GM18511 (cell line): Measurements from ENCODE around the gene FGD3.
"Not testable (repeated sequence)": the region's sequence is repeated elsewhere in the genome, so short reads cannot be mapped to it uniquely, and the experiment has no call there.

Experiments used
- ATAC-seq: cut with Tn5 transposase; IDR thresholded peaks from one replicate; pipeline ENCODE4 v1.9.1; 2021; ENCODE audit warnings: mild to moderate bottlenecking, moderate library complexity; ENCODE audit not compliant: unreplicated experiment

FGD3 gene

DNA sequence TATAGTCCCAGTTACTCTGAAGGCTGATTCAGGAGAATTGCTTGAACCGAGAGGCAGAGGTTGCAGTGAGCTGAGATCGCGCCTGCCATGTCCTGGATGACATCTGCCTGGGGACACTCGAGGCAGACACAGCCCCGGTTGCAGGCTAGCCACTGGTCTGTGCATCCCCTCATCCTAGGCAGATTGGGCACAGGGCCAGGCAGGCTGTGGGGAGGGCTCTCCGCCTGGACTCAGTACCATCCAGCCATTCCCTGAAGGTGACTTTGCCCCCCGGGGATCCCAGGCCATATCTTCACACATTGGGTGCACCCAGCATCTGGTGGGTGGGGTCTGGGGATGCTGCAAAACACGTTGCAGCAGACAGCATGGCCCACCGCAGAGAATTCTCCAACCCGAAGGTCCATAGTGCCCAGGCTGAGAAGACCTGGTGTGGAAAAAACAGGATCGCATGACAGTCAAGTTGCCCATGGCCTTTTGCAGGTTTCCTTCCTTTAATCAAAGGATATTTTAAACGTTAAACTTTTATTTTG is 60.3 kb downstream of the FGD3 start:
- ATAC-seq = no peak

DNA sequence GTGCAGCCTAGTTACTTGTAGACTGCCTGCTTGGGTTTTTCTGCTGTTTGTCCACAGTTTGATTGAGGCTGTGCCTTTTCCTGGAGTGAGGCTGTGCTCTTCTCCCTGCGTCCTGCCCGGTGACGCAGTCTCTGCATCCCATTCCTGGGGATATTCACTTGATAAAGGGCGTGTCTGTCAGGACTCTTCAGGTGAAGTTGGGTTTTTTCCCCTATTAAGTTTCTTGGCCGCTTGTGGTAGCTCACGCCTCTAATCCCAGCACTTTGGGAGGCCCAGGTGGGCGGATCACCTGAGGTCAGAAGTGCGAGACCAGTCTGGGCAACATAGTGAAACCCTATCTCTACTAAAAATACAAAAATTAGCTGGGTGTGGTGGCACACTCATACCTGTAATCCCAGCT is 61.1 kb downstream of the FGD3 start:
- ATAC-seq = no peak

DNA sequence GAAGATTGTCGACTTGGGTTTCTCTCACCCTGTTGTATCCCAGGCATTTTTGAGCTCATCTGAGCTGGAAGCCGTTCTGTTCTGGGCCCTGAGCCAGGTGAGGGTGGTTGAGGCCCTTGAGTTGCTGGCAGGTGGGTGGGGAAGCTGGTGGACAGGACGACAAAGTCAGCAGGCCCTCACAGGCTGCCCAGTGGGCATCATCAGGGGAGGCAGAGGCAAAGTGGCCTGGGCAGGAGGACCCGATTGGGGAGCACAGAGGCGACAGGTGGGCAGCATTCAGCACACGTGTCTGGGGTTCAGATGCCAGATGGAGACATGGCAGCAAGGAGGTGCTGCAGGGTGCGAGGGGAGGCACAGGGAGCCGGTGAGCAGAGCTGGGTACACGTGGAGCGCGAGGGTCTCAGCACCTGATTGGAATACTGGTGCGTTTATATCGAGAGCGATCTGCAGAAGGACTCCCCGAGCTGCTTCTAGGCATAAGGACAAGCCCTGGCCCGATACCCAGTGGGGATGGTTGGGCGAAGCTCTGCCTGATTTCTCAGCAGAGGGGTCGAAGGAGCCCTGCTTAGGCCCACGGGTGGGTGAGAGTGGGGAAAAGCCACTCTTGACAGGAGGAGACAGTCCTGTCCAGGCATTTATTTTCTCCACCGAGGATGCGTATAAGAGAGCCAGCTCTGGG is 62.2 kb downstream of the FGD3 start:
- ATAC-seq = no peak

DNA sequence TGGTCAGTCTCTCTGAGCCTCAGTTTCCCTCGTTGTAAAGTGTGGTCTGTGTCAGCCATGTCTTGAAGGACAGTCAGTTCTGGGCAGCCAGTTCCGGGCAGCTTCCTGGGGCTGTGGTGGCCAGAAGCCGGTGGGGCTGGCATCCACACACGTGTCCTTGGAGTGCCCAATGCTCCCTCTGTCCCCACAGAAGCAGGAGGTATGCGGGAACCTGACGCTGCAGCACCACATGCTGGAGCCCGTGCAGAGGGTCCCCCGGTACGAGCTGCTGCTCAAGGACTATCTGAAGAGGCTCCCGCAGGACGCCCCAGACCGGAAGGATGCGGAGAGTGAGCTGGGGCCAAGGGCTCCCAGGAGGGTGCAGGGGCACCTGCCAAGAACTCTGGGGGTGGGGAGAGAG is 62.7 kb downstream of the FGD3 start:
- no peak for ATAC-seq

DNA sequence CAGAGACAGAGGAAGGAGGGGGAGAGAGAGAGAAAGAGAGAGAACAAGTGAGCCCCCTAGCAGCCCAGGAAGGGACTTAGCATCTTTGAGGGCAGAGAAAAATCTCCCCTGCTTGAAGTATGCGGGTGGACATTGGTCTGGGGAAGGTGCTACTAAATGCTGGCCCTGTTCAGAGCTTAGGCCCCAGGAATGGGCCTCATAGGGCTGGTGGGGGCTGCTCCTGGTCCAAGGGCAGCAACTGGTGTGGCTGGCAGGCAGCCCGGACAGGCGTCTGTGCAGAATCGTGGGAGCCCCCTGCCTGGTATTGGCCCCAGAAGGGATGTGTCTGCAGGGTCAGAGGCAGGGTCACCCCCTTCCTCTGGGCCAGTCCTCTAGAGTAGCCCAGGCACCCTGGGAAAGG is 63.4 kb downstream of the FGD3 start:
- no peak for ATAC-seq

DNA sequence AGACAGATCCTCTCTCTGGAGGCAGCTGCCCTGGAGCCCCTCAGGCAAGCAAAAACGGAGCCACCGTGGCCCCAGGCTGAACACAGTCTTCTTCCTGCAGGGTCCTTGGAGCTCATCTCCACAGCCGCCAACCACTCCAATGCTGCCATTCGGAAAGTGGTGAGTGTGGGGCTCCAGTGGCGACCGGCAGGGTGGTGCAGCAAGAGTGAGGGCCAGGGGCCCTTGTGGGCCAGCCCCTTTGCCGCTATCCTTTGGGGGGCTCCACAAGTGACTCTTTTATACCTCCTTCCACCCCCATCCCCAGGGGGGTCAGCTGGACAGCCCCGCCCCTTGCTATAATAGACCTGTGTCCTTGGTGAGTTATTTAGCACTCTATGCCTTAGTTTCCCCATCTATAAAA is 63.8 kb downstream of the FGD3 start:
- no peak for ATAC-seq

DNA sequence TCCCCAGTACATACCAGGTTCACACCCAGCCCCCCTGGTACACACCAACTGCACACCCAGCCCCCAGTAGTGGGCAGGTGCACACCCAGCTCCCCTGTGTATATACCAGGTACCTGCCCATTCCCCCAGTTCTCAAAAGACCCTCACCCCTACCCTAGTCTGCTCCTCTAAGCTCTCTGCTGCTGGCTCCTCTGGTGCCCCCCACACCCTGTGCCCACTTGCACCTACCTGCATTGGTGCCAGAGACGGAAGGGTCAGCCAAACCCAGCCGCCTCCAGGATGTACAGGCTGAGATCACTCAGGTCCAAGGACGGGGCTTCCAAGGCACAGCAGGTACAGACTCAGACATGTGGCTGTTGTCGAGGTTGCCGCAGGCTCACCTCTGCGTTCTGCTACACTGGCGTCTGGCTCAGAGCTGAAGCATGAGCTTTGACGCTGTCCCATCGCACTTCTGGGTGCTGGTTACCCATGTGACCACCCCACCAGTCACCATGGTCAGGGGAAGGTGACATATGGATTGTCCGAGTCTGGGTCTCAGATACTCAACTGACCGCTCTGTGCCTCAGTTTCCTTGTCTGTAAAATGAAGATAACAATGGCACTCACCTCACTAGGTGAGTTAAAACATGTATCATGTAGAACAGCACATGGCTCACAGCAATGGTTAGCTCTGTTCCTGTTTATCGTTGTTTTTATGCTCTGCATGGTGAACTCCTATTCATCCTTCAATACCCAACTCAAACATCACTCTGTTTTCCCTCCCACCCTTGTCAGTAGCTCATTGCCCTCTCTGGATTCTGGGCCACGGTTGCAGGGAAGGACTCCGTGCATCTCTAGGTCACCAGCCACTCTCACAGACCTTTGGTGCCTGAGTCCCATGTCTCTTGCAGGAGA is 65.9 kb downstream of the FGD3 start:
- no peak for ATAC-seq

DNA sequence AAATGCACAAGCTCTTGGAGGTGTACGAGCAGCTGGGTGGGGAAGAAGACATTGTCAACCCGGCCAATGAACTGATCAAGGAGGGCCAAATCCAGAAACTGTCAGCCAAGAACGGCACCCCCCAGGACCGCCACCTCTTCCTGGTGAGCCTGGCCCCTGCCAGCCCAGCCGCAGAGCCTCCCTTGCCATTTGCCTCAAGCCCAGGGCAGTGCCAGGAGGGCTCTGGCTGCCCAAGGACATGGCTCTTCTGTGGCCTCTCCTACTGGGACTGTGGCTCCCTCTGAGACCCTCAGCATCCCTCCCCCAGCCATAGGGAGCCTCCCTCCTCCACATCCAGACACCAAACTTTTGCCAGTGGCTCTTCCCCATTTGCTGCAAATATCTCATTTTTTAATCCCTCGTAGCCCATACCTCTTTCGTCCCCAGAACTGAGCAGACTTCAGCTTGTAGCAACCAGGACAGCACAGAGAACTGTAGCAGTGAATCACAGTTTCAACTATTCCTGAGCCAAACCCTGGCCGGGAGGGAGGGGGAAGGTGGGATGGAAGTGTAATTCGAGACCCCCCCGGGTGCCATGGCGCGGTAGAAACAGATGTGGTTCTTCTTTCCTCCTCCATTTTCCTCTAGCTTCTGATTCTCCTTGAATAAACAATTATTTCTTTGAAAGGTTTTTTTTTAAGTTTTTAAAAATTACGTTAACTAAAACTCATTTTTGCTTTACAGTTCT is 66.7 kb downstream of the FGD3 start:
- no peak for ATAC-seq

DNA sequence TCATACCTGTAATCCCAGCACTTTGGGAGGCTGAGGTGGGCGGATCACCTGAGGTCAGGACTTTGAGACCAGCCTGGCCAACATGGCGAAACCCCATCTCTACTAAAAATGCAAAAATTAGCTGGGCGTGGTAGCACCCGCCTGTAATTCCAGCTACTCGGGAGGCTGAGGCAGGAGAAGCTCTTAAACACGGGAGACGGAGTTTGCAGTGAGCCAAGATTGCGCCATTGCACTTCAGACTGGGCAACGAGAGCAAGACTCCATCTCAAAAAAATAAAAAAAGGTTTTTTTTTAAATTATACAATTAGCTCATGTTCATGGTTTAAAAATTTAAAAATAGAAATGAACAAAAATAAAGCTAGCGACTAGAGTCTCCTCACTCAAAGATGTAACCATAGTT is 67.9 kb downstream of the FGD3 start:
- ATAC-seq = not testable (repeated sequence)

DNA sequence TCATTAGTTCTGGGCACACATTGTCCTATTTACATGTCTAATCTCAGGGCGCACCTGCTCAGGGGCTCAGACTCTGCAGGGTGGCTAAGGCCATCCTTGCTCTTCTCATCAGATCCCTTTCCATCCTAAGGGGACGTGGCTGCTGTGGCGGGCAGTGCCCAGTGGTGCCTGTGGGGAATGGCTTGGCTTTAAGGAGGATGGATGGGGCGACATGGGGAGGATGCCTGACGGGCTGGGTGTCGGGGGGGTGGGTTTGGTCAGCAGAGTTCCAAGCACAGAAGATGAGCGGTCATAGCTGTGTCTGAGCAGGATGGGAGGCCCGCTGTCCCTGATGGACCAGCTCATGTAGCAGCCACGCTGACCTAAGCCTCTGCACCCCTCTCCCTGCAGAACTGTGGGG is 70.3 kb downstream of the FGD3 start:
- no peak for ATAC-seq

DNA sequence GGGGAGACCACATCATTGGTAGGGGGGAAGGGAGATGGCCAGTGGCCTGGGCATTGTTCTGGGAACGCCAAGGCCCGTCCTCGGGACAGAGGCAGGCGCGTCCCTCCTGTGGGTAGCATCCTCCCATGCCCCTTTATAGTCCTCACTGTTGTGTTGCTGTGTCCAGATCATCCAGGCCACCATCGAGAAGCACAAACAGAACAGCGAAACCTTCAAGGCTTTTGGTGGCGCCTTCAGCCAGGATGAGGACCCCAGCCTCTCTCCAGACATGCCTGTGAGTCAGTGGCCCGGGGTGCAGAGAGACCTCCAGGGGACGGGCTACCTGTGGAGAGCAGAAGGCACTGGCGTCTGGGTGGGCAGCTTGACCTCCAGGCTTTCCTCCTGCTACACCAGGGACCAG is 72.8 kb downstream of the FGD3 start:
- ATAC-seq = no peak

DNA sequence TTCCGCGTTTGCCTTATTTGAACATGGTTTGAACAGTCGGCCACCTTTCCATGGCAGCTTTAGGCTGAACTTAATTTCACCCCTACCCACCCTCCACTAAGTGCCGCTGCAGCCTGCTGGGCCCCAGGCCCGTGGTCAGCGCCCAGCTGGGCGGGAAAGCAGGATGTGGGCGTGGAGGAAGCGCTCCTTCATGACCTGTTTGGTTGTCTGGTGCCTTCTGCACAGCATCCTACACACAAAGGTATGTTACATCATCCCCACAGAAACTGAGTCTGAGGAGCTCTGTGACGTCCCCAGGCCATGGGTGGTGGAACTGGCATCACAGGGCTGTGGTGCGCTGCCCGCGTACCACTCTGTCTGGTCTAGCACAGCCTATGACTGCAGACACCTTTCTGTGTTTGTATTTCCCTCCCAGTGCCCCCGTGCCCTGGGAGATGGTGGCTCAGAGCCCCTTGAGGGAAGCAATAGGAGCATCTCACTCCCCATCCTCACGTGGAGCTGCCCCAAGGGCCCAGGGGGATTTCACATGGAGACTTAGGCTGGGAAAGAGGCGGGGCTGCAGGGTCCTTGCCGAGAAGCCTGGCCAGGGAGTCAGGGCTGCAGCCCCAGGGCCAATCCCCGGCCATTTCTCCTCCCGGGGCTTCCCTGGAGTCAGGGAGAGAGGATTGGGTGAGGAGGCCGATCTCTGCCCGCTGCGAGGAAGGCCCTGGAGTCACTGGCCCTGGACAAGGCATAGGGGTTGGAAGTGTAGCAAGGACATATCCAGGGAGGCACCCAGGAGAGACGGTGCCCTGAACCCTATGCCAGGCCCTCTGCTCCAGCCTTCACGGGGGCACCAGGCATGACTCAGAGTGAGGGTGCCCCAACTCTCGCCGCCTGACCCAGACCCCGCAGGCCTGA is 73.7 kb downstream of the FGD3 start:
- no peak for ATAC-seq

DNA sequence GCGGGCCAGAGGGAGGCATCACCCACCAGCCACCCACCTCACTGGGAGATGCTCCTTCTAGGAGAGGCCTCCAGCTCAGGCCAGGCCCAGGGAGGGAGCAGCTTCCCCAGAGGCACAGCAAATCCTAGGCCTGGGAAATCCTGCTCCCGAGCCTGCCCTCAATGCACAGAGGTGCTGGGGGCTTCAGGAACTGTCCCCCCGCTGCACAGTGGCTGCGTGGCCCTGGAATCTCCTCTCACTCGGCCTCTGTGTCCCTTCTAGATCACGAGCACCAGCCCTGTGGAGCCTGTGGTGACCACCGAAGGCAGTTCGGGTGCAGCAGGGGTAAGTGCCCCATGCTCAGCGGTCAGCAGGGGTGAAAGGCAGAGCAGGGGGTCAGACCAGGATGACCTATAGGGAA is 74.7 kb downstream of the FGD3 start:
- ATAC-seq = no peak

DNA sequence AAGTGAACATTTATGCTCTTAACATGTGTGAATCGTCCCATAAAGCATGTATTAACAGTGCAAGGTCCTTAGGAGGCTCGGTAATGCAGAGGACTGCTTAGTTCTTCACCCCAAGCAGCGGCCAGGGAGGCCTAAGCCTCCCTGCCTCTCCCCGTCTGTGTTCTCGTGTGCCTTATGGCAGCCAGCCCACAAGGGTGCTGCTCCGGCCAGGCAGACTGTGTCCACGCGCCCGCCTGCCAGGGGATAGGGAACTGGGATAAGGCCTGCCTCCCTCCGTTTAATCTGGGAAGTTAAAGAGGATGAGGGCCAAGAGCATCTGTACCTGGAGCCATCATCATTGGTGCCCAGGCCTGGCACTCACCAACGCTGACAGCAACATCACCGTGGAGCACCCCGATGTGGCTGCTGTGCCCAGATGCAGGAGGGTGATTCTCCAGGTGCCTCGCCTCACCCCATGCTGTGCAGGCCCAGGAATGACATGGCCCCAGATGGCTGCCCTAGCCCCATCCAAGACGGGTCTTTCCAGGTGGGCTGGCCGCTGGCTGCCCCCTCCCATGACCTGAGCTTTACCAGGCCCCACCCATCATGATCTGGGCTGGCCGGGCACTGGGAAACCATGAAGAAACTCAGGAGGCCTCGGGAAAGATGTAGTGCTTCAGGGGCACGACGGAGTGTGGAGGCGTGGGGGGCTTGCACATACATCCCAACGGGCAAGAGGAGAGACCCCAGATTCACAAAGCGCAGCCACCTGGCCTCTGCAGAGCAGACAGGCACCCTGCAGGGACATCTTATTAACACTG is 75.6 kb downstream of the FGD3 start:
- no peak for ATAC-seq

DNA sequence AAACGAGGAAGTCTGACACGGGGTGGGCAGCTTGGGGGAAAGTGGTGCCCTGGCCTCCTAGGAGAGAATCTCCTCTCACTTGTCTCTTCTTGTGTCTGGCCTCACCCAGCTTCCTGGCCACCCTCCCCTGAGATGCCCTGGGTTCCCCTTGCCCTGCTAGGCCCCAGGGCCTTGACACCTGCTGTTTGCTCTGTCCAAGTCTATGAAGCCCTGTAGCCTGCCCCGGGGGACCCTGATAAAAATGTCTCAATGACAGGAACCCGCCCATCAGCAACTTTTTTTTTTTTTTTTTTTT is 76.1 kb downstream of the FGD3 start:
- ATAC-seq = no peak

DNA sequence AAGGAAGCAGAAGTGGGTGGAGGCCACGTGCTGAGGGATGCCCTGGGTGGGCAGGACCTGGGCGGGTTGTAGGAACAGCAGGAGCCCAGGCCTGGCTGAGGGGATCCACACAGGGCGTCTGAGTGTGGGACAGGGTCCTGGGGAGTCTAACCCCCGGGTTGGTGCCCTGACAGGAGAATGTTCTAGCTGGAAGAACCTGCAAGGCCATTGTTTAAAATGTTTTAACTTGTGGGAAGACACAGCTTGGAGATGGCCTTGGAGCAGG is 77.3 kb downstream of the FGD3 start:
- no peak for ATAC-seq

DNA sequence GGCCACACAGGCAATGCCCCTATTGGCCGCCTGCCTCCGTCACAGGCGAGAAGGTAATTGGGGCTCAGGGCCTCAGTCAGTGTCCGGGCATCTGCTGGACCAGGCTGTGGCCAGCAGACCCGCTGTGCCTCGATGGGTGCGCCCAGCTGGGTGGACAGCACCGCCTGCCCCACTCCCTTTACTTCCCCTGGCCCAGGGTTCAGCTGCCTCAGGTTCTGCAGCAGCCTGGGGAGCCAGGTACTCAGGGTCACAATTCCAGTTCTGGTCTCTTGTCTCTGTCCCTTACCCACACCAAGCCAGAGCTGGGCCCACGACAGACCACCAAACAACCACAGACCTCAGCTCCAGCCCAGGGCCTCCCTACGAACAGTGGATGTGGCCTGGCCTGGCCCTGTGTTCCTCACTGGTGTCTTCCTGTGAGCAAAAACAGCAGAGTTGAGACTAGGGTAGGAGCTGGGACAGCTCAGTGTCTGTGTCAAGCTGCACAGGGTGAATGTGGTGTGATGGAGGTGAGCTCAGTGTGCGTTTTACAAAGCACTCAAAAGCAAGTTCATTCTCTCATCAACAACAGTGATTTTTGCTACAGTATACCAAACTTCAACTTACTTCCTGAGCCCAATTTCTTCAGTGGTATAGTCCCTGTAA is 77.8 kb downstream of the FGD3 start:
- no peak for ATAC-seq

DNA sequence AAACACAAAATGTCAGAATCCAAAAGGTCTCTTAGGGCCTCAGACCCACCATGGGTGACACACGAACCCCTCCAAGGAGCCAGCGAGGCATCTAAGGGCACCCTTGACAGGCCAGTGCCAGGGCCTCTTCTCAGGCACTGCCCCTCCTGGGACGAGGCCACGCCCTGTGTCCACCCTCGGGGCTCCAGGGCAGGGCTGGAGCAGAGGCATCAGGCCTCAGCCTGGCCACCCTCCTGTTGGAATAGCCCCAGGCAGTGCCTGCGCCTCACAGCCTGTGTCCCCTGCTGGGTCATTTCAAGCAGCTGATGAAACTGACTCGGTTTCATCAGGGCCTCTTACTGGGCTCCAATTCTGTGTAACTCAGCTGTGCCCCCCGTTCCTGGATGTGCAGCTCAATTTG is 78.4 kb downstream of the FGD3 start:
- ATAC-seq = no peak

DNA sequence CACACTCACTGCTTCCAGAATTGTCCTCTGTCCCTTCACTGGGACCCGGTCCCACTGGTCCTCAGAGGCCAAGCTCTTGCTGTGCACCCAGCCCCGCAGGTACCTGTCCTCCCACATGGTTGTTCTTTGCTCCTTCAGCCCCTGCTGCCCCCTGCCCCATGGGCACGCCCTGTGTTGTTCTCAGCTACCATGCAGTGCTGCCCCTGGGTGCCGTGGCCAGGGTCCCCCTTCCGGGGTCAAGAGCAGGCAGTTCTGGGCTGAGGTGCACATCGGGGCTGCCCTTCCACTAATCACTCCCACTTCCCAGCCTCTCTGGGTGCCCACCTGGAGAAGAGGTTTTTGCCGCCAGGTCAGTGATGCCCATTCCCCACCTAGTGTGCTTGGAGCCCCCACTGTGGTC is 79.3 kb downstream of the FGD3 start:
- no peak for ATAC-seq

DNA sequence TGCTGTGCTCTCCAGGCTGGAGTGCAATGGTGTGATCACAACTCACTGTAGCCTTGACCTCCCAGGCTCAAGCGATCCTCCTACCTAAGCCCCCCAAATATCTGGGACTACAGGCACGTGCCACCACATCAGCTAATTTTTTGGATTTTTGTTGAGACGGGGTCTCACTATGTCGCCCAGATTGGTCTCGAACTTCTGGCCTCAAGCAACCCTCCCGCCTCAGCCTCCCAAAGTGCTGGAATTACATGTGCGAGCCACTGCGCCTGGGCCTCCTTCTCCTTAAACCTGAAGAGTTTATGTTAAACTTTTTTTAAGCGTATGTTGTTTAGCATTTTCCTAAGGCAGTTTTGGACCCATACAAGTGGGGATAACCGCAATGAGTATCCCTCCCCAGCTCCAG is 80.4 kb downstream of the FGD3 start:
- ATAC-seq = no peak
